GM19463 (cell line): ENCODE data around the gene KCNMB2.

Experiments
- ATAC-seq: cut with Tn5 transposase; IDR thresholded peaks from one replicate; pipeline ENCODE4 v1.9.1; 2021; ENCODE audit warnings: mild to moderate bottlenecking, moderate library complexity; ENCODE audit not compliant: unreplicated experiment

The KCNMB2 gene

DNA sequence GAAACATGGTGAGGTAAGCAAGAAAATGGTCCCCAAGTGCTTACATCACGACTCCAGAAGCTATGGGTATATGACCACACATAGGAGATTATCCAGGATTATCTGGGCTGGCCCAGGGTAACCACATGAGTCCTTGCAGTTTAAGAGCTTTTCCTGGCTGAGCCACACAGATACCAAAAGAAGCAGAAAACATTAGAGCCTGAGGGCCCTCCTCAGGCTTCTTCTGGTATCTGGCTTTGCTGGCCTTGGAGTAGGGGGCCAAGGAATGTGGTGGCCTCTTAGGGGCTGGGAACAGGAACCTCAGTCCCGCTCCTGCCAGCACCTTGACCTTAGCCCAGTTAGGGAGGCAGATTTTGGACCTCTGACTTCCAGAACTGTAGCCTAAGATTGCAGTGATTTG, 259.1 kb downstream of the KCNMB2 start:
- ATAC-seq = no peak

DNA sequence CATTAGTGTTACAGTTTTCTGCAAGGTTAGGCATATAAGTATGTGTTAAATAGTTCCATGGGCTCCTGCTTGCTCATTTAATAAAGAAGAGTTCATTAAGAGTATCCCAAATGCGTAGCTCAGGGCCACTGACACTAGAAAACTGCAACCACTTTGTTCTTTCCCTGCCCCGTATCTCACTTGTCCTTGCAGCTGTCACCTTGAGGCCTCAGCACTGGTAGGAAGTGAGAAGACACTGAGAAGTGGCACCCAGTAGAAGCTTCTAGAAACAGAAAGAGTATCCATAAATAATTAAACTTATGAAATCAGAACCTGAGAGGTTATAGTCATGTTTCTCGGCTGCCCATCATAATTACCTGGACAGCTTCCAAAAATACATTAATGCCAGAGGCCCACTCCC, 266.0 kb downstream of the KCNMB2 start:
- ATAC-seq = no peak

DNA sequence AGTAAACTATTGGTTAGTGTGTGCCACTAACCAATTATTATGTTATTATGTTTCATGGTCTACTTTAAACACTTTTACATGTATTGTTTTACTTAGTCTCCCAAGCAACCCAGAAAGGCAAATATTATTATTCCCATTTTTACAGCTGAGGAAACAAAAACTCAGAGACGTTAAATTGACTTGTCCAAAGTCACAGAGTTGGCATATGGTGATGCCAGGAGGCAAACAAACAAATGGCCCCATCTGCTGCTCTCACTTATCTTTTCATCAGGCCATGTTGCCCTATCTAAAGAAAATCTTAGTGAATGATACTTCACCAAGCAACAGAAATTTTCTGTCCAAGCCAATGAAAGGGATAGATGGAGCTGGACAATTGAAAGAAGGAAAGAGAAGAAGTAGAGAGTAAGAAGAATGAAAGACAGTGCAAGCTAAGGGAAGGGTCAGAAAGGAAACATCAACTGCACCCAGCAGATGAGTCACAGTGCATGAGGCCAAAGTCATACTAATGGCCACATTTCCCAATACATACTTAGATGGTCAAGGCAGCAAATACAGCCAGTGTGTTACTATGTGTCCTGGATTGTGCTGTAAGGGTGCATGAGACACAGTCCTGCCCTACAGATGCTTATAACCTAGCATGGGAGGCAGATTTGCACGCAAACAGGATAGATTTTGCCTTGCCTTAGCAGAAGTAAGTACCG, 266.9 kb downstream of the KCNMB2 start:
- ATAC-seq = no peak

DNA sequence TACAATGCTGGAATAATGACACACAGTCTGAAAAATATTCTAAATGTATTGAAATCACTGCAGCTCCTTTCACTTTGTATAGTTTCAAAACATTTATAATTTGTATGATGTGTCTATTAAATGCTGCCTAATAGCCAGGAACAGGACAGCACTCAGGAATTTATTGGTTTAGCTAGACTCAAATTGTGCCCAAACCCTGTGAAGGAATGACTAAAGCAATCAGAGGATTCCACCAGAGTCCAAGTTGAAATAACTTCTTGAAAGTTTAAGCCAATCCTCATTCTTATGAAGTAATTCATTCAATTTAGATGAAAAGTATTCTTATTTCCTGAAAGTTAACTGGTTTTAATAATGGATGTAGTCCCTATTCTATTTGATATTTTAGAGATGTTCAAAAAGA, 268.4 kb downstream of the KCNMB2 start:
- no peak for ATAC-seq

DNA sequence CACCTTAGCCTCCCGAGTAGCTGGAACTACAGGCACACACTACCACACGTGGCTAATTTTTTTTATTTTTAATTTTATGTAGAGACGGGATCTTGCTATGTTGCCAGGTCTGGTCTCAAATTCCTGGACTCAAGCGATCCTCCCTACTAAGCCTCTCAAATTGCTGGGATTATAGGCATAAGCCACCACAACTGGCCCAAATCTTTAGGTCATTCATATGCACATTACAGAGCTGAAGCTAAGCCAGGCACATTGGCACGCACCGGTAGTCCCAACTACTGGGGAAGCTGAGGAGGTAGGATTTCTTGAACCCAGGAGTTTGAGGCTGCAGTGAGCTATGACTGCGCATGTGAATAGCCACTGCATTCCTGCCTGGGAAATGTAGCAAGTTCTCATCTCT, 269.5 kb downstream of the KCNMB2 start:
- no peak for ATAC-seq

DNA sequence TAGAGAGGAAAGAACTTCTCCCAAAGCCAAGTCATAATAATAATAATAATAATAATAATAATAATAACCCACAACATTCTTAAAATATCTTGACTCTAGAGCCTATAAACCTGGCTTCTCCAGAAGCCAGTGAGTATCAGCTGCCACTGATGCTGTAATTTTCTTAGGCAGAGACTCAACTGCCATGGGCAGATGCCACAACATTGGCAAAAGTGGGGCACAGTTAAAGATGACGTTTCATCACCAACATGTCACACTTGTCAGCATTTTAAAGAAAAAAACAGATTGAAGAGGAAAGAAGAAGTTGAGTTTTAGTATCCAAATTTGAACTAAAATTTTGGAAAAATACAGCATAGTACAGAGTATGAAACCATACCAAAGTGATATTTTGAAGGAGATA, 270.4 kb downstream of the KCNMB2 start:
- no peak for ATAC-seq

DNA sequence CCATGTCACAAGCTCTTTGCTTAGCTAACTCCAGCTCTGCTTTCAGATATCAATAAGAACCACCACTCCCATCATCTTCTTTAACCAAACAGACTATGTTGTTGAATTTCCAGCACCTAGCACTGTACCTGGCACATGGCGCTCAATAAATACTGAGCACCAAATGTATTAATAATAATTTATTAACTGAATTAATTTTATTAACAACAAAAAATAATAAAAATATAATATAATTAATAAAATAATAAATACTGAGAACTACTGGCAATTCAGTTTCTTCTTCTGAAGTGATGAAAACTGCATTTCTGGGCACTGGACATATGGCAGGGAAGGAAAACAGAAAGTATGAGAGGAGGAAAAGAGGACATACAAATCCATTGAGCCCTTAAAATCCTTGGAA, 271.5 kb downstream of the KCNMB2 start:
- ATAC-seq = no peak

DNA sequence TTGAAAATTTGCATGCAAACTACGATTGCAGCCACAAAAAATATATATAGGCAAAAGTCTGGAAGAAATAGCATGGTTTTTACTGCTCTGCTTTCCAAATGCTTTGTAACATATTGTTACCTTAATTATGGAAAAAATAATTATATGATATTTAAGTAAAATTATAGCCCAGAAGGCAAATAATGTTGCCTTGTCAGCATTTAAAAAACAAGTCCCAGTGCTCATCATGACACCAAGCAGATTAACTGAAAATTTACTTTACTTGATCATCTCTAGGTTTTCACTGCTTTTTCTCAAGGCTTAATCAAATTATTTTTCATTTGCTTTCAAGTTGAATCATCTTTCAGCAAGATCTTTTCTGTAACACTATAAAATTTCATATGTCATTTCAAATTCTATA, 272.5 kb downstream of the KCNMB2 start:
- no peak for ATAC-seq

DNA sequence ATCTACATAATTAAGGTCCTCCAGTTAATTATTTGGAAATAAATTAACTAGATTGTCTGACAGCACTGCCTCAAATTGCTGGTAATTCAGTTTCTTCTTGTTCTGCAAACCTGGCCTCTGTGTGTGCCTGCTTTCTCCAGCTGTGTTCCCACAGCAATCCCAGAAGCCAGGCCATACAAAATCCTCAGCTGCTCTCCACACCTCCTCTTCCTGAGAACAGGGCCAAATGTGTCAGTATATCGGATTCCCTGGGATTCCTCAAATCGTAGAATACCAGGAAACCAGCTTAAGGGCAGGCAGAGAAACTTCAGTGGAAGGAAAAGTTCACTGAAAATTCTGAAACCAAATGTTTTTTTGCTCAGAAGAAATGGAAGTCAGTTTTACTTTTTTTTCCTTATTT, 273.9 kb downstream of the KCNMB2 start:
- no peak for ATAC-seq

DNA sequence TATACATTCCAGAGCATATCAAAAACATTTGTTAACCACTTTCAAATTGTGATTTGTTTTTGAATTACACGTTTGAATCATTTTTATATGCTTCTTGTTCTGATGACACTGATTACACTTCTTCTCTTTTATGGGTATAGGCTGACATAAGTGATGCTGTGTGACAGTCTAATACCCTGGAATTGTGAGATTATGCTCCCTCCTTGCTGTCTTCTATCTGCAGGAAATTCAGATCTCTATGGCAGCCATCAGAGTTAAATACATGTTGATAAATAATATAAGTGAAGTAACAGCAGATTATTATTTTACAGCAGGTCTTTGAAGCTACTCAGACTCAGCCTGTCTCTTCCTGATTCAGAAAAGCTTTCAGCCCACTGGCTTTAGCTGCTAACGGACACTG, 286.5 kb downstream of the KCNMB2 start:
- ATAC-seq = no peak

DNA sequence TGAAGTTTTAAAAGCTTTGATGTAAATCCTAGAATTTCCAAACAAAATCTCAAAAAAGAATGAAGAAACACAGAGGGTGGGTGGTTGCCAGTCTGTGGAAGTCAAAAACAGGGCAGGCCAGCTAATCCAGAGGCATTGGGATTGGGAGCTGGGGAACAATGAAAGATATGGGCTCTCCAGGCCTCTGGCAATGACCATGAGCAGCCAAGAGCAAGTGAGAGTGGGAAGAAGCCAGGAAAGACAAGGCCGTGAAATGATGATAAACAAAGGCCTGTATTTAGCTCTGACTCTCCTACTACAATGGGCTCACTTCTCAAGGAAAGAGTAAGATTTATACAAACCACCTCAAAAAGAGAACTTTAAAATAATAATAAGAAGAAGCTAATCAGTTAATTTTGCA, 286.9 kb downstream of the KCNMB2 start:
- ATAC-seq = no peak

DNA sequence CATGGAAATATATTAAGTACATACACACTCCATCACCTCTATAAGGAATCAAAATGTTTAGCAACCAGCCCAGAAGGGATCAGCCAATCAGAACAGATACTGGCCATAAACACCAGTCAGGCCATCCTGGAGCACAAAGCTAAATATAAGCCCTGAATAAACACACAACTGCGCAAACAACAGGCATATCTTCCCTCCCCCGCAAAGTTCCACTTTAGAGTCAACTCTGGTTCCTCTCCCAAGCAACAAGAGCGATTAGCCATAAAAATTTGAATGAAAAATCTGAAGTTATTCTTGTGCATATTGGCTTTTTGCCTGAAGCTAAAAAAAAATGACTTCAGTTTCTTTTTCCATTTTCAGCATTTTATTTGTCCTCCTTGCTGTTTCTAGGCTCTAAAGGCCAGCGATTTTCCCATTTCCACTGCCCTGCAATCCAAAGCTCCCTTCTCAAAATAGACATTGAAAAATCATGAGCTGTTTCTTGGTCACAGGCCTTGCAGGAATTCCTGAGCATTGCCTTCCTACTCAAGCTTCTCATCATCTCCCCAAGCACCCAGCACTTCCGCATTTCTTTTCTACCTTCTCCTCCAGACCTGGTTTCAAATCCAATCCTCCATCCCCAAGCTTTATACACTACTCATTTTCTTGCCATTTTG, 287.5 kb downstream of the KCNMB2 start:
- no peak for ATAC-seq

DNA sequence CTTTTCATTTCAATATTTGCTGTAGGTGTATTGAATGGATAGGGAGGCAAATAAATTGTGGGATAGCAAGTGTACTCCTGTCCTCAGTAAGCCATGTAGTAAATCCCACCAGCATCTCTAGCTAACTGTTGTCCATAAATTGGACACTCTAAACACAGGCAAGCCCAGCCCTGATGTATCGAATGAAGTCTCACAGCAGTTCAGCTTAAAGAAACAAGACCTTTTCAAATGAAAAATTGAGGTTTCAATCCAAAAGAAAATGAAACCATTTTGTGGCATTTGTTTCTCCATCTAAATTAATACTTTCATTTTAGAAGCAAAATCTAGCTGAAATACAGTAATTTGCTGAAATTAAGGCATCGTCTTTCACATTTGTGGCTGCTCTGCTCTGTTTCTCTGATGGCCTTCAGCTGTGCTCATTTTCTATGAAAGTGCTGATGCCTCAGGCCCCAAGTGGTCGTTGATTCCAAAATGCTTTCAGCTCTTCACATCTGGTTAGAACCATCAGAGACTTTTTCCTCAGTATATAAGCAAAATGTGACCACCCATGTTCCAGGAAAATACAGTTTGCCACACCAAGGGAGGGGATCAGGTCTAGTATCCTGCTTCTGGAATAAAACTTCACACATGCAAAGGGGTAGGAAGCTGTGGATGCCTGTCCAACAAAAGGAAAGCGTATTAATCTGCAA, 290.3 kb downstream of the KCNMB2 start:
- ATAC-seq = peak; percentile 60

DNA sequence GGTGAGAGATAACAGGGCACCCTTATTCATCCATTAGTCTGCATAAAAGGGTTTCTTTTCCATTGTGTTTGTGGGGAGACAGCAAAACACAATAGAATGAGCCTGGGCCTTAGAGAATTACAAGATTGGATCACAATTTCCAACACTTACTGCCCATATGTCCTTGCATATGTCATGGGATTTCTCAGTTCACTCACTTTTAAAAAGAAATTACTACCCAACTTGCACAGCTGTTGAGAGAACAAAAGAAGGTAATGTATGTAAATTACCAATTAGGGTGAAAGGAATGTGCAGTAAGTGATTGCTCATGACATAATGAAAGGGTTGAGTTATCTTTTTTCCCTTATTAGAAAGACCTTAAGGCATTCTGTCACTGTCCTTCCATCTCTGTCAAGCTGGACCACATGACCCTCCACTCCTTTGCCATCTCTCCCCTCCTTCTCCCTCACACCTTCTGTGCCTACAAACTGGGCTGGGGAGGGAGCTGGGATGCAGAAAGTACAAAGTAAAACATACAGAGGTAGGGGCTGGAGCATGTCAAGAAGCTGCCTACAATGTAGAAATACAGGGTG, 291.1 kb downstream of the KCNMB2 start:
- no peak for ATAC-seq

DNA sequence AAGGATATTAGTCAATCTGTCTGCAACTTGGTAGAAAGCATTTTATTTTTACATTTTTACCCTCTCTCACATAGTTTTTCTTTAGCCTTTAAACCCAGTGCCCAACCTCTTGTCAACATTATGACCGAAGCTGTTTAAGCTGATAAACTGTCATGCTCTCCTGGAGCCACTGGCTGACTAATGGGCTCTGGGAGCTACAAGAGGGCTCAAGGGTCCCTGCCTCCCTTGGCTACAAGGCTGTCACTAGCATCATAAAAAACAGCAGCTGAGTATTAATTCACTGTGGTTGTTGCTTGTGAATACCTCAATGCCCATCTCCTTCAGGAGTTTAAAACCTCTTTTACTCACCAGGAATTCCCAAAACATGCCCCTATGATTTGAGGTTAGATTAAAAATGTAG, 297.5 kb downstream of the KCNMB2 start:
- ATAC-seq = no peak

DNA sequence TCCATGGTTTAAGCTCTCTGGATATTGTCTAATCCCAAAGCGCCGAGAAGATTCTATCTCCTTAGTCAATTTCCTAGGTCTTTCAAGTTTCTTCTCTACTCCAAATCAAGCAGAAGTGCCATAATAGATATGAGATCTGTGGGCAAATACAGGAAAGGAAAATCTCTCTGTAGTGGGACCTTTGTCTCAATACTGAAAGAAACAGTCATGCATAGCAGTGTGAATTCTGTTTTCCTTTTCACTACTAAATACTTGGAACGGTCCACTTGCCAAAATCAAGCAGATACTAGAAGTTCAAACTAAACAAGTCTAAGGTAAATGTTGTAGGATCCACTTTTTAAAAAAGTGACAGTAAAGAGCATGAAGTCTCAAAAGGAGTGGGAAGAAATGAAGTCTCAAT, 298.8 kb downstream of the KCNMB2 start:
- ATAC-seq = no peak

DNA sequence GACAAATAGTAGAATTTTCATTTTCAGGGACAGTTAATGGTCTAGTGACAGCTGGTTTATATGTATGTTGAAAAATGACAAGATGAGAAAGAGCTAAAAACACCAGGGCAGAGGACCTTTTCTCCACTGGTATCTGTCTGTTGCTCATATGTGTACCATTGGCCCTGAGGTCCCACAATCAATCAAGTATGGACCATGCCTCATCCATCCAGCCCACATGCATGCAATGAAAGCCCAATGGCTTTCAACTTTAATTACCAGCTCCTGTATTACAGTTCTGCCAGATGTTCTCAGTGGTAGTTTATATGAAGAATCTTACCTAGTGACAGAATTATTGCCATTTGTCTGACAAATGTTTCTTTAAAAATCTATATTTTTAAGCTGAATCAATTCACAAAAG, 301.3 kb downstream of the KCNMB2 start:
- no peak for ATAC-seq

DNA sequence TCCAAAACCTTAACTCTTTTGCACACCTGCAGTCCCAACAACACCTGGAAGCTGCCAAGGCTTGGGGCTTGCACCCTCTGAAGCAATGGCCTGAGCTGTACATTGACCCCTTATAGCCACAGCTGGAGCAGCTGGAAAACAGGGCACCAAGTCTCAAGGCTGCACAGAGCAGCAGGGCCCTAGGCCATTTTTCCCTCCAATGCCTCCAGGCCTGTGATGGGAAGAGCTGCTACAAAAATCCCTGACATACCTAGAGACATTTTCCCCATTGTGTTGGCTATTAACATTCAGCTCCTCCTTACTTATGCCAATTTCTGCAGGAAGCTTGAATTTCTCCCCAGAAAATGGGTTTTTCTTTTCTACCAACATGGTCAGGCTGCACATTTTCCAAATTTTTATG, 304.4 kb downstream of the KCNMB2 start:
- ATAC-seq = no peak

DNA sequence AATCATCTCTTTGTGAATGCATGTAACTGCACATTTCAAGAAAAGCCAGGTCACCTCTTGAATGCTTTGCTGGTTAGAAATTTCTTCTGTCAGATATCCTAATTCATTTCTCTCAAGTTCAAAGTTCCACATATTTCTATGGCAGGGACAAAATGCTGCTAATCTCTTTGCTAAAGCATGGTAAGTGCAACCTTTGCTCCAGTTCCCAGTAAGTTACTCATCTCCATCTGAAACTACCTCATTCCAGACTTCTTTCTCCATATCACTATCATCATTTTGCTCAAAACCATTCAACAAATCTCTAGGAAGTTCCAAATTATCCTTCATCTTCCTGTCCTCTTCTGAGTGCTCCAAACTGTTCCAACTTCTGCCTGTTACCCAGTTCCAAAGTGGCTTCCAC, 304.8 kb downstream of the KCNMB2 start:
- no peak for ATAC-seq

DNA sequence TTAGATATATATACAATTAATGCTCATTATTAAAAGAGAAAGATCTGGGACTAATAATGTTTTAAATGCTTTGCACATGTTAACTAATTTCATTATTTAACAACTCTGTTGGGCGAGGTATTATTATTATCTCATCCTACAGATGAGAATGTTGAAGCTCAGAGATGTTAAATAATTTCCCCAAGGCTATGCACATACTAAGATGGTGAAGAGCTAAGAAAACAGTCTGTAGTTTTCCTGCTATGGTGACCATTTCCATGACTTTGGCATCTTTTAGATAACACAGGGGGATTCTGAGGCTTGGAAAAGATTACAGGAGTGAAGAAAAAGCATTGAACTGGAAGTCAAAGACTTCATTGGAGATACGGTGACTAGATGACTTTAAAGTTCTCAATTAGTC, 308.7 kb downstream of the KCNMB2 start:
- no peak for ATAC-seq

DNA sequence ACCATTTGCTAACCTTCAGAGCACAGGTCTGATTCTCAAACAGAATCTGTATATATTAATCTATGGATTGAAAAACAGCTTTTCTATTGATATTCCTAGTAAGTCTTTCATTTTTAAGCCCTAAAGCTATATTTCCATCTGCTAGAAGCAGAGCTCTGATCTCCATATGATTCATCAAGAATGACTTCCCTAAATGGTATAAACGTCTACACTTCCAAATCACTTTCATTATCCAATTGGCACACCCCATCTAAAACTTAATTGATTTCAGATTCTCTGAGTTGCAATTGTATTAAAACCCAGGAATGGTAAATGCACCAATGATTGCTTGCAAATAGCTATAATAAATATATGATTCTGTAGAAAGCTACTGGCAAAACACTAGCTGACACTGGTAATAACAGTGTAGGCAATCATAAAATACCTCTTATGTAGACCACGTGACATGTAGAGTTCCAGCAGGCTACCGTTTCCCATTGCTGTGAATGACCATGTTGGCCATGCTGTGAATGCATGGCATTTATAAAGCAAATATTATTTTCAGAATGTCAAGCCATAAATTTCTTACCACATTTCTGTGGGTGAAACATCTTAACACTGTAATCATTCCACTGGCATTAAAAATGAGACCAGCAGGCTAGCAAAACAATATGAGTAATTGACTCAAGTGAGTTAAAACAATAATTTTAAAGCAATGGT, 309.3 kb downstream of the KCNMB2 start:
- ATAC-seq = no peak
